Brain microvascular endothelial cell (primary cell): ENCODE data around the gene RHOBTB1.
"Not testable (repeated sequence)": the region's sequence is repeated elsewhere in the genome, so short reads cannot be mapped to it uniquely, and the experiment has no call there.

Source experiments
- DNase-seq: peaks from one replicate; pipeline ENCODE4 v3.0.0-alpha.2; 2020
- H3K27ac ChIP-seq: fragments of 250-450 bp; sonication (Bioruptor Pico); 2 replicates; pipeline ENCODE4 v1.5.1; 2020; ENCODE audit warnings: mild to moderate bottlenecking, moderate library complexity
- H3K27me3 ChIP-seq: fragments of 250-450 bp; sonication (Bioruptor Pico); replicated peaks from 2 replicates; pipeline ENCODE4 v1.5.1; 2020; ENCODE audit warnings: mild to moderate bottlenecking
- H3K36me3 ChIP-seq: fragments of 250-450 bp; sonication (Bioruptor Pico); replicated peaks from 2 replicates; pipeline ENCODE4 v1.5.1; 2020; ENCODE audit warnings: mild to moderate bottlenecking
- H3K4me3 ChIP-seq: 2 replicates; pipeline ENCODE4 v1.5.1; 2011; ENCODE audit warnings: low read depth, mild to moderate bottlenecking, control low read depth, low read length, moderate library complexity
- in situ Hi-C: cut with HindIII; loops from 2 replicates; pipeline ENCODE4 v1.10.0; 2017; ENCODE audit warnings: low sequenced_read_pairs, low pct_ligation_motif_present
- TF ChIP-seq, protein P1 (sequence below): IDR thresholded peaks from 2 replicates; pipeline ENCODE4 v1.5.1; 2011; ENCODE audit warnings: low read depth, mild to moderate bottlenecking, moderate library complexity, low read length, control low read depth, inconsistent platforms; ENCODE audit errors: missing control alignments

Gene RHOBTB1

GRCh38 chr10:60976687-60977086, 32.7 kb upstream of the RHOBTB1 start:
- Histone ChIP-seq H3K27ac (no peak overlapping the region), H3K36me3 (no peaks in the 10 kb centered on the region), H3K27me3 (no peaks in the 10 kb centered on the region), H3K4me3 (no peak overlapping the region)
- TF ChIP-seq, protein P1, sequence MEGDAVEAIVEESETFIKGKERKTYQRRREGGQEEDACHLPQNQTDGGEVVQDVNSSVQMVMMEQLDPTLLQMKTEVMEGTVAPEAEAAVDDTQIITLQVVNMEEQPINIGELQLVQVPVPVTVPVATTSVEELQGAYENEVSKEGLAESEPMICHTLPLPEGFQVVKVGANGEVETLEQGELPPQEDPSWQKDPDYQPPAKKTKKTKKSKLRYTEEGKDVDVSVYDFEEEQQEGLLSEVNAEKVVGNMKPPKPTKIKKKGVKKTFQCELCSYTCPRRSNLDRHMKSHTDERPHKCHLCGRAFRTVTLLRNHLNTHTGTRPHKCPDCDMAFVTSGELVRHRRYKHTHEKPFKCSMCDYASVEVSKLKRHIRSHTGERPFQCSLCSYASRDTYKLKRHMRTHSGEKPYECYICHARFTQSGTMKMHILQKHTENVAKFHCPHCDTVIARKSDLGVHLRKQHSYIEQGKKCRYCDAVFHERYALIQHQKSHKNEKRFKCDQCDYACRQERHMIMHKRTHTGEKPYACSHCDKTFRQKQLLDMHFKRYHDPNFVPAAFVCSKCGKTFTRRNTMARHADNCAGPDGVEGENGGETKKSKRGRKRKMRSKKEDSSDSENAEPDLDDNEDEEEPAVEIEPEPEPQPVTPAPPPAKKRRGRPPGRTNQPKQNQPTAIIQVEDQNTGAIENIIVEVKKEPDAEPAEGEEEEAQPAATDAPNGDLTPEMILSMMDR, result no peak
- in situ Hi-C loops, result no loop called here
- no peak for DNase-seq

DNA sequence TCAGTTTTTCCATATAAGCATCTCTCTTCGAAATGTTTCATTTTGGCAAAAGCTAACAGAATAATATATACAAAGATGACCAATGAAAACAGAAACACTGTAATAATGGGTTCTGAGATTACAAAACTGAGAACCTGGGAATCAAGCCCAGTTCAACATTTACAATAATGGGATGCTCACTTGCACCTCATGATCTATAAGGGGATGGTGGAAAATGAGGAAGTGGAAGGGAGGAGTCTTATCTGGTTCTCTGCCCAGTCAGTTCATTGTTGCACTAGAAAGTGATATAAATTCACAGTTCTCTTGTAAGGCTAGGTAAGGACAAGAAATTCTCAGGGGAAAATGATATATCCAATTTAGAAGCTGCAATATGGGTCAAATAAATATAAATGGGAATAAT, 31.7 kb upstream of the RHOBTB1 start:
- no peak for DNase-seq

DNA sequence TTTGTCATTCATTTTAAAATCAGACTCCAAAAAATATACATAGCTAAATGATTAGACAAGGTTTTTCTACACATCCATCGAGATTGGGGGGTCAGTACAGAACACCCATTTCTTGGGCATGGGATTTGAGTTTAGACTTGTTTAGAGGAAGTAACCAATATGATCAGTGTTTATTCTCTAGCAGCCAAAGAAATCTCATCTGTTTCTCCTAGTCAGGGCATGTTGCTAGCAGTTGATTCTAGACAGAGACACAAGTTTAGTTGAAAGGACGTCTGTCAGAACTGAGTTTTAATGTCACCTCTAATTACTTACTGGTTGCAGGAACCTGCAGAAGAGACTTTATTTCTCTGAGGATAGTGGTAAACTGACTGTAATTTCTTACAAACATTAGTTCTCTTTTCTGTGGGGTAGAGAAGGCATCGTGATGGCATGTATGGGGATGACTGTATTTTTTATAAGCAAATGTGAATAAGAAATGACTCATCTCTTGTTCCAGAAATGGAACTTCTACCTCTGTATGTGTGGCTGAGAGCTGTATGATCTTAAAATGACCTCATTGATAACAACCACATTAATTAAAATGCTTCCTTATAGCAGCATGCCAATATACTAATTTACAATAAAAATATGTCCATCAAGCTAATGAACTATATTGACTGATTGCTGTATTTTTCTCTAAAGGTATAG, 30.6 kb upstream of the RHOBTB1 start:
- DNase-seq, result no peak
- in situ Hi-C loops, result no loop called here
- Histone ChIP-seq H3K4me3 (no peak overlapping the region), H3K27me3 (no peaks in the 10 kb centered on the region), H3K36me3 (no peaks in the 10 kb centered on the region), H3K27ac (peak overlapping the region; percentile 39)
- TF ChIP-seq, protein P1, result no peak

More for the DNA sequence above, 31.7 kb upstream of the RHOBTB1 start:
- Histone ChIP-seq H3K4me3 (no peak overlapping the region), H3K36me3 (no peaks in the 10 kb centered on the region), H3K27me3 (no peaks in the 10 kb centered on the region), H3K27ac (no peak overlapping the region)
- in situ Hi-C loops, result no loop called here
- TF ChIP-seq, protein P1, result no peak

DNA sequence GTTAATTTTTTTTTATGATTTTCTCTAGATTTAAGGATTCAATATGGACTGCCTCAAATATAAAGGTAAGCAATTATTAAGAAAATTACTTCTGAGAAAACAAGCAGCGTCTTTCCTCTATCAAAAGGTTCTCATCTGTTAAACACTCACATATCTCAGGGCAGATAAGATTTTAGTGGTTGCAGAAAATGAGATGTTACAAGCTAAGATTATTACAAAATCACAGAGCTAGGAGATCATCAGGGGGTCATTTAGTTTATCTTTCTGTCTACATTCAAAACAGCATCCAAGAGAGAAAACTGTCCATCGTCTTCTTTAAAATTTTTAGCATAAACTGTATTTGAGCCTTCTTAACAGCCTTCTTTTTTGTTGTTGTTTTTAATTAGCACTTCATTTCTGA, 29.1 kb upstream of the RHOBTB1 start:
- DNase-seq, result no peak
- in situ Hi-C loops, result no loop called here
- Histone ChIP-seq H3K4me3 (no peak overlapping the region), H3K27me3 (no peaks in the 10 kb centered on the region), H3K36me3 (no peaks in the 10 kb centered on the region), H3K27ac (no peak overlapping the region)
- TF ChIP-seq, protein P1, result no peak

DNA sequence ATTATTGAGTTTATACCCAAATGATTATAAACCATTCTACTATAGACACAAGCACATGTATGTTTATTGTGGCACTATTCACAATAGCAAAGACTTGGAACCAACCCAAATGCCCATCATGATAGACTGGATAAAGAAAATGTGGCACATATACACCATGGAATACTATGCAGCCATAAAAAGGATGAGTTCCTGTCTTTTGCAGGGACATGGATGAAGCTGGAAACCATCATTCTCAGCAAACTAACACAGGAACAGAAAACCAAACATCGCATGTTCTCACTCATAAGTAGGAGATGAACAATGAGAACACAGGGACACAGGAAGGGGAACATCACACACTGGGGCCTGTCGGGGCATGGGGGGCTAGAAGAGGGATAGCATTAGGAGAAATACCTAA, 28.2 kb upstream of the RHOBTB1 start:
- H3K4me3 ChIP-seq, H3K36me3 ChIP-seq, H3K27ac ChIP-seq, H3K27me3 ChIP-seq, in situ Hi-C loops, DNase-seq: not testable (repeated sequence)

- no peaks in the 10 kb centered on the region for H3K27me3 ChIP-seq
- TF ChIP-seq, protein P1, result no peak
- no peak overlapping the region for H3K4me3 ChIP-seq
- in situ Hi-C loops, result no loop called here
- no peak overlapping the region for H3K27ac ChIP-seq
- DNase-seq, result no peak
- H3K36me3 ChIP-seq, result no peaks in the 10 kb centered on the region
These were observed 26.5 kb upstream of the RHOBTB1 start for GRCh38 chr10:60970526-60970925.
